Mucosa of descending colon (tissue), 3 donors: ENCODE measurements around the gene AGPAT3. TPM values are rescaled to one million over a fixed set of nuclear protein-coding genes. Genes with fewer than 3 reads are reported as not detected.

Experiments used
- ATAC-seq: fragments of 200-7000 bp; cut with Tn5 transposase; one replicate; pipeline ENCODE4 v1.9.1; 2020; ENCODE audit warnings: mild to moderate bottlenecking, moderate library complexity
- DNase-seq, 3 donors: peaks; one replicate each; pipeline ENCODE4 v3.0.0-alpha.2; 2020
- H3K36me3 ChIP-seq: fragments of 200-600 bp; one replicate; pipeline ENCODE4 v1.8.0; 2021; ENCODE audit warnings: low read depth, mild to moderate bottlenecking
- H3K4me1 ChIP-seq: fragments of 200-600 bp; one replicate; pipeline ENCODE4 v1.8.0; 2021; ENCODE audit warnings: low read depth, mild to moderate bottlenecking
- H3K4me3 ChIP-seq: fragments of 200-600 bp; one replicate; pipeline ENCODE4 v1.8.0; 2021; ENCODE audit warnings: mild to moderate bottlenecking
- H3K9me3 ChIP-seq: fragments of 200-600 bp; one replicate; pipeline ENCODE4 v1.8.0; 2021; ENCODE audit warnings: mild to moderate bottlenecking
- CTCF ChIP-seq: fragments of 200-600 bp; IDR thresholded peaks from one replicate; pipeline ENCODE4 v1.8.0; 2022; ENCODE audit warnings: antibody characterized with exemption, mild to moderate bottlenecking
- intact Hi-C, 2 donors: fragments of 100-400 bp; cut with DNase I in 1 of 2; cut with micrococcal nuclease in 1 of 2; formaldehyde crosslinking; loops; one replicate each; pipeline versions ENCODE4 v1.11.0 to v1.11.1; 2022; cut with DNase I, micrococcal nuclease
- total RNA-seq, 3 donors: library from RNA; stranded (reverse); fragmentation: NEBNext Ultra II Directional in 2 of 3; extraction: Animal tissue kit (Norgen Biotek cat#: 25700) in 2 of 3; gene quantifications; one replicate each; pipeline versions ENCODE4 v1.2.1 to v1.2.4, GENCODE V29; 2021 to 2023
- donor health status: DM: no; HTN: no; CAD: no; lungs with moderate emphysema.
- donor health status: DM: no; HTN: no; CAD: no.
- donor health status: DM: no; HTN: yes; CAD: no.

AGPAT3 gene
- total RNA-seq, 3 donors from 2014 or later: 77.7 to 120 (median 97.7) TPM

DNA sequence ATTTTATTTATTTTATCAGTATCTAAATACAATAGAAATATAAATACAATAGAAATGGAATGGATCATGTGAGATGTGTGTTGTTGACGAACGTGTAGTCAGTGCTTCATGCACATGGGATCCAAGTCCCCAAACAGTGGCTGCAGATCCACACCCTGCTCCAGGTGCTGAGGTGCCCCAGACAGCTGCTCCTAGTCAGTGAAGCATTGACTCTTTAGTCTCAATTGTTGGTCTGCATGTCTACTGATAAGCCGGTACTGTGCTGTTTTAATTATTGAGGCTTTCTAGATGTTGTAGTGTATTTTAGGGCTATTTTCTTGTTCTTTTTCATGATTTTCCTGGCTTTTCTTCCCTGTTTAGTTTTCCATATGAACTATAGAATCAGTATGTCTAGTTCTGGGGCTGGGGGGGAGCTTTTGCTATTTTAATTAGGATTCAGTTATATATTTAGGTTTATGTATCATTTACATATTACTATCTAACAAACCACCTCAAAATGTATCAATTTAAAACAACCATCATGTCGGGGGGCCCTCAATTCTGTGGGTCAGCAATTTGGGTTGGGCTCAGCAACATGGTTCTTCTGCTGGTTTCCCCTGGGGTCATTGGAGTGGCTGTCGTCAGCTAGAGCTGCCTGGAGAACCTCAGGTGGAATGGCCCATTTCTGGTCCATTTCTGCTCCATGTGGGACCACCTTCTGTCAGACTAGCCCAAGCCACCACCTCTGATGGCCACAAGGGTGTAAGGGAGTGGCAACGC, 83.9 kb downstream of the AGPAT3 start:
- ATAC-seq (no peak), DNase-seq (no peak)
- H3K36me3 ChIP-seq: no peaks in the 10 kb centered on the region
- intact Hi-C loops: no loop called here
- no peak for TF ChIP-seq CTCF
- no peaks in the 10 kb centered on the region for H3K4me1 ChIP-seq
- no peak overlapping the region for H3K4me3 ChIP-seq
- peaks cover 9% of the 10 kb centered on the region for H3K9me3 ChIP-seq

DNA sequence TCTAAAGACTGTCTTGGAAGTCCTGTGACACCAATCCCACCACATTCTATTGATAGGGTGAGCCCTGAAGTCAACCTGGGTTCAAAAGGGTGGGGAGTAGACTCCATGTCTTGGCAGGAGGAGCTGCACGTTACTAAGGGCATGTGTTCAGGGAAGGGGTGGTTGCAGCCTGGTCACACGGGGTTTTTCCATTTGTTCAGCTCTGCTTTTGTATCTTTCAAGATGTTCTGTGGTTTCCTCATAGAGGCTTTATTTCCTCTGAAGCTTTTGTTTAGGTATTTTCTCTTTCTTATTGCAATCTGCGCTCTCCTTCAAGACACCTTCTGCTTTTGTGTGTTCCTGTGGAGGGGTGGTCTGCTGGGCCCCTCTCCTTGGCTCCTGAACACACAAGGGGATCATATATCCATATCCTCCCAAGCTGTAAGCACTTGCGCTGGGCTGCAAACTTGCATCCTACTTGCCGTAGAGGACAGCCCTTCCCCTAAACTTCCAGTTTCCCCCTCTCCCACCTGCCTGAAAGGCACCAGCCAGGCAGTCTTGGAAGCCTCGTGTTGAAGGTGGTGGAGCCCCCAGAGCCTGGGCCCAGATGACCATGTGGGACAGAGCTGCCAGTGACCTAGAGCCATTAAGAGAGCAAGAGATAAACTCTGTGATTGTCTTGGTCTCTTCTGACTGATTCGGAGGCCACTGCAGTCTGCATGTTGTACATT, 84.6 kb downstream of the AGPAT3 start:
- intact Hi-C loops: no loop called here

DNA sequence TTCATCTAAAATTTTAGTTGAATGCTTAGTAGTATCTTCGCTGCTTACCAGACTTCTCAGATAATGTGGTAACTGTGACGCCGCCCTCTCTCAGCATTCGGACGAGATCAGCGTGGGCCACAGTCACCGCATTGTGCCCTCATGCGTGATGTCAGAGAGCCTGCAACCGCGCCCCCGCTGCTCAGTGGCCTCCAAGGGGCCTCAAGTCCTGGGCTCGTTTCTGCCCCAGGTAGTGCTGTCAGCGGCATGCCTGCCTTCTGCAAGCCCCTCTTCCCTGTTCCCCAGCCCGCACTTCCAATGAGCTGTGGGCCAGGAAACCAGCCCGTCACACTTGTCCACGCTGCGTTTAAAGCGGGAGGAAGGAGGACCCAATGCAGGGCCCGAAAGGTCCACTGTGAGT, 85.5 kb downstream of the AGPAT3 start:
- ATAC-seq (no peak), DNase-seq (no peak)
- intact Hi-C loops: no loop called here
- no peaks in the 10 kb centered on the region for H3K36me3 ChIP-seq
- no peaks in the 10 kb centered on the region for H3K4me1 ChIP-seq
- TF ChIP-seq CTCF: no peak
- no peak overlapping the region for H3K4me3 ChIP-seq
- peaks cover 9% of the 10 kb centered on the region for H3K9me3 ChIP-seq

More for the DNA sequence above, 84.6 kb downstream of the AGPAT3 start:
- Histone ChIP-seq H3K9me3 (peaks cover 9% of the 10 kb centered on the region), H3K36me3 (no peaks in the 10 kb centered on the region), H3K4me3 (no peak overlapping the region), H3K4me1 (no peaks in the 10 kb centered on the region)
- no peak for DNase-seq
- TF ChIP-seq CTCF: no peak
- ATAC-seq: no peak

DNA sequence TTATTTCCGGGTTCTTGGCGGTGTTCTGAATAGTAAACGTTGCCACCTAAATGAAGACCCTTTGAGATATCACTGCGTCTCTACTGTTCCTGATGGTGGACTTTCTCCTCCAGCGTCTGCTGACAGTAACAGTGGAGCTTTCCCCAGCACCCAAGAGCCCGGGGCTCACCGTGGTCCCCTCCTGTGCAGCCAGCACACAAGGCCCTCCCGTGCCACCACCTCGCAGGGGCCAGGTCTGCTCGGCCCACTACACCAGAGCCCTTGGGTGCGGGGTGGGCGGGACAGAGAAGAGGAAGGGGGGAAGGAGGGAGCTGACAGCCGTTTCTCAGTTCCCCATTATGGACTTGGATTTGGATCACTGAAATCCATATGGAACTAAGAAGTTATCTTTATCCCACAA, 85.9 kb downstream of the AGPAT3 start:
- Histone ChIP-seq H3K9me3 (peaks cover 9% of the 10 kb centered on the region), H3K4me1 (no peaks in the 10 kb centered on the region), H3K36me3 (no peaks in the 10 kb centered on the region), H3K4me3 (no peak overlapping the region)
- TF ChIP-seq CTCF: no peak
- ATAC-seq (no peak), DNase-seq (no peak)
- intact Hi-C loops: no loop called here

DNA sequence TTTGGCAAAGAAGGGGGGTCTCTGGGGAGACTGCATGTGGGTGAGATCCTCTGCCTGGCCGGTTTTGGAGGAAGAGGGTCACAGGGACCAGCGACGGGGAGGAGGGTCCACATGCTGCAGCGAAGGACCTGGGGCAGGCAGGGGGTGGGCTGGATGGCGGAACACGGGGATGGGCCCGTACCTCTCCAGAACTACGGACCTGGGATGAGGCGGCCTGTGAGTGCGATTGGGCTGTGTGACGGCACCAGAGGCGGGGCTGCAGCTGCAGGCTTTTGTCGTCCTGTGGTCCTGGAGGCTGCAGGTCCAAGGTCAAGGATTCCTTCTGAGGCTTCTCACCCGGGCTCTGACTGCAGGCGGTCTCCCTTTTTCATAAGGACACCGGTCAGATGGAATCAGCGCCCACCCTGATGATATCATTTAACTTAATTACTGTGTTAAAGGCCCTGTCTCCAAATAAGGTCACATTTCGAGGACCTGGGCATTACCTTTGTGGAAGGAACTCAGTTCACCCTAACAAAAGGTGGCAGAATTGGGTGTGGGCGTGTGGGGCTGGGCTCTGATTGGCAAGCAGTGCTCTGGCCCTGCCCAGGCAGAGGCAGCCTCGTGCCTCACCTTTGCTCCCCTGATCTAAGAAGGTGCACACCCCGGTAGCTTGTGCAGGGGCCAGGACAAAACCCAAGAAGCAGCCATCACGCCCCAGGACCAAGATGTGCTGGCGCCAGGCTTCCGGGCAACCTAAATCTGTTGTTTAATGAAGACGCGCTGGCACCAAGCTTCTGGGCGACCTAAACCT, 87.1 kb downstream of the AGPAT3 start:
- DNase-seq (peak; percentile 24 to 45 (median 38)), ATAC-seq (peak; percentile 55)
- peaks cover 9% of the 10 kb centered on the region for H3K9me3 ChIP-seq
- H3K4me3 ChIP-seq: no peak overlapping the region
- intact Hi-C loops: no loop called here
- H3K4me1 ChIP-seq: no peaks in the 10 kb centered on the region
- no peak for TF ChIP-seq CTCF
- H3K36me3 ChIP-seq: no peaks in the 10 kb centered on the region
